GM23338 (cell line): Measurements from ENCODE around the gene SEC16A. TPM values are rescaled to one million over a fixed set of nuclear protein-coding genes. Genes with fewer than 3 reads are reported as not detected.

ENCODE experiments used
- ATAC-seq: fragments of 200-7000 bp; cut with Tn5 transposase; 3 replicates; pipeline ENCODE4 v1.9.1; 2020
- DNase-seq: peaks from one replicate; pipeline ENCODE4 v3.0.0-alpha.2; 2015; ENCODE audit warnings: low spot score
- H2AFZ ChIP-seq: fragments of 200-600 bp; sonication (generic); 2 replicates; pipeline ENCODE4 v1.8.0; 2016; ENCODE audit warnings: antibody characterized with exemption, mild to moderate bottlenecking, moderate library complexity
- H3F3A ChIP-seq: fragments of 200-600 bp; sonication (generic); replicated peaks from 2 replicates; pipeline ENCODE4 v1.8.0; 2017; ENCODE audit warnings: antibody characterized with exemption, mixed run types, low read depth
- H3K27ac ChIP-seq: fragments of 200-600 bp; sonication (generic); 2 replicates; pipeline ENCODE4 v1.6.1; 2016; ENCODE audit warnings: low read depth
- H3K27me3 ChIP-seq: fragments of 200-600 bp; sonication (generic); 2 replicates; pipeline ENCODE4 v1.8.0; 2016; ENCODE audit warnings: mild to moderate bottlenecking, mixed run types, moderate library complexity; ENCODE audit not compliant: insufficient read depth
- H3K36me3 ChIP-seq: fragments of 200-600 bp; sonication (generic); 2 replicates; pipeline ENCODE4 v1.8.0; 2016; ENCODE audit warnings: mild to moderate bottlenecking; ENCODE audit not compliant: insufficient read depth
- H3K4me1 ChIP-seq: fragments of 200-600 bp; sonication (generic); 2 replicates; pipeline ENCODE4 v1.8.0; 2016; ENCODE audit warnings: mild to moderate bottlenecking, moderate library complexity; ENCODE audit not compliant: insufficient read depth
- H3K4me2 ChIP-seq: fragments of 200-600 bp; sonication (generic); 2 replicates; pipeline ENCODE4 v1.7.1; 2017; ENCODE audit warnings: mixed run types
- H3K4me3 ChIP-seq: fragments of 200-600 bp; sonication (generic); 2 replicates; pipeline ENCODE4 v1.6.1; 2016; ENCODE audit warnings: mixed run types
- H3K79me2 ChIP-seq: fragments of 200-600 bp; sonication (generic); replicated peaks from 2 replicates; pipeline ENCODE4 v1.8.0; 2017; ENCODE audit warnings: mild to moderate bottlenecking; ENCODE audit not compliant: insufficient read depth
- H3K9me2 ChIP-seq: fragments of 200-600 bp; sonication (generic); 2 replicates; pipeline ENCODE4 v1.8.0; 2017; ENCODE audit not compliant: insufficient read depth
- H4K20me1 ChIP-seq: fragments of 200-600 bp; sonication (generic); replicated peaks from 2 replicates; pipeline ENCODE4 v1.8.0; 2017; ENCODE audit warnings: mild to moderate bottlenecking; ENCODE audit not compliant: insufficient read depth
- H3K27ac Mint-ChIP-seq: 2 replicates; pipeline ENCODE4 v1.8.0; 2020; ENCODE audit warnings: inconsistent platforms, mild to moderate bottlenecking, moderate library complexity, mixed read lengths
- H3K27me3 Mint-ChIP-seq: 3 replicates; pipeline ENCODE4 v1.8.0; 2022; ENCODE audit warnings: low read depth, mild to moderate bottlenecking, moderate library complexity, mixed read lengths, inconsistent platforms; ENCODE audit not compliant: insufficient read depth, poor library complexity
- H3K36me3 Mint-ChIP-seq: 3 replicates; pipeline ENCODE4 v1.8.0; 2021; ENCODE audit warnings: low read depth, mild to moderate bottlenecking, inconsistent platforms, moderate library complexity, mixed read lengths
- H3K4me1 Mint-ChIP-seq: 3 replicates; pipeline ENCODE4 v1.8.0; 2020; ENCODE audit warnings: mild to moderate bottlenecking, inconsistent platforms, mixed read lengths
- H3K4me3 Mint-ChIP-seq: 3 replicates; pipeline ENCODE4 v1.8.0; 2021; ENCODE audit warnings: moderate library complexity, mild to moderate bottlenecking, inconsistent platforms, mixed read lengths
- H3K9me3 Mint-ChIP-seq: 3 replicates; pipeline ENCODE4 v1.8.0; 2020; ENCODE audit warnings: moderate library complexity, mild to moderate bottlenecking, inconsistent platforms, mixed read lengths
- CREB1 ChIP-seq: fragments of 250-450 bp; sonication (Bioruptor Pico); IDR thresholded peaks from 2 replicates; pipeline ENCODE4 v1.5.0; 2020; ENCODE audit warnings: low read depth, mild to moderate bottlenecking, moderate library complexity
- CTCF ChIP-seq, 2 experiments: fragments of 200-600 bp in 1 of 2; sonication (generic) in 1 of 2; conservative IDR thresholded peaks; 2 replicates each; pipeline versions ENCODE4 v1.5.1 to v1.6.1; 2016 to 2017; ENCODE audit warnings: antibody characterized with exemption in 2 of 2, low read depth in 2 of 2, mild to moderate bottlenecking in 2 of 2, moderate library complexity in 1 of 2
- EZH2 ChIP-seq: fragments of 200-600 bp; sonication (generic); IDR thresholded peaks from one replicate; pipeline ENCODE4 v1.8.0; 2017; ENCODE audit warnings: antibody characterized with exemption, mild to moderate bottlenecking, low read depth; ENCODE audit not compliant: unreplicated experiment
- REST ChIP-seq: IDR thresholded peaks from one replicate; pipeline ENCODE4 v1.6.1; 2018; ENCODE audit warnings: antibody characterized with exemption; ENCODE audit not compliant: unreplicated experiment
- ZNF114 ChIP-seq: fragments of 250-450 bp; sonication (Bioruptor Pico); IDR thresholded peaks from 2 replicates; pipeline ENCODE4 v1.5.0; 2020; ENCODE audit warnings: mild to moderate bottlenecking, moderate library complexity
- ZNF331 ChIP-seq: fragments of 250-450 bp; sonication (Bioruptor Pico); IDR thresholded peaks from 2 replicates; pipeline ENCODE4 v1.5.0; 2020; ENCODE audit warnings: low read depth, mild to moderate bottlenecking, moderate library complexity
- ZNF462 ChIP-seq: fragments of 250-450 bp; sonication (Bioruptor Pico); IDR thresholded peaks from 2 replicates; pipeline ENCODE4 v1.5.0; 2020; ENCODE audit warnings: mild to moderate bottlenecking, moderate library complexity
- polyA plus RNA-seq: library from polyadenylated mRNA; unstranded; fragments of >200 nt; fragmentation: Nextera tagmentation; extraction: Ambion mirVana; gene quantifications from 2 replicates; pipeline ENCODE4 v1.2.1, GENCODE V29; 2016
- total RNA-seq: library from RNA; depleted of rRNA; stranded (reverse); fragments of >200 nt; shearing (Covaris generic); gene quantifications from 2 replicates; pipeline ENCODE4 v1.2.3, GENCODE V29; 2014
- TF ChIP-seq, protein P1 (sequence below): IDR thresholded peaks from 2 replicates; pipeline ENCODE4 v1.6.1; 2016; ENCODE audit warnings: antibody characterized with exemption

The SEC16A gene
- total and polyA plus RNA-seq, 2 experiments from 2014 or later: 34.0 to 59.2 TPM

DNA sequence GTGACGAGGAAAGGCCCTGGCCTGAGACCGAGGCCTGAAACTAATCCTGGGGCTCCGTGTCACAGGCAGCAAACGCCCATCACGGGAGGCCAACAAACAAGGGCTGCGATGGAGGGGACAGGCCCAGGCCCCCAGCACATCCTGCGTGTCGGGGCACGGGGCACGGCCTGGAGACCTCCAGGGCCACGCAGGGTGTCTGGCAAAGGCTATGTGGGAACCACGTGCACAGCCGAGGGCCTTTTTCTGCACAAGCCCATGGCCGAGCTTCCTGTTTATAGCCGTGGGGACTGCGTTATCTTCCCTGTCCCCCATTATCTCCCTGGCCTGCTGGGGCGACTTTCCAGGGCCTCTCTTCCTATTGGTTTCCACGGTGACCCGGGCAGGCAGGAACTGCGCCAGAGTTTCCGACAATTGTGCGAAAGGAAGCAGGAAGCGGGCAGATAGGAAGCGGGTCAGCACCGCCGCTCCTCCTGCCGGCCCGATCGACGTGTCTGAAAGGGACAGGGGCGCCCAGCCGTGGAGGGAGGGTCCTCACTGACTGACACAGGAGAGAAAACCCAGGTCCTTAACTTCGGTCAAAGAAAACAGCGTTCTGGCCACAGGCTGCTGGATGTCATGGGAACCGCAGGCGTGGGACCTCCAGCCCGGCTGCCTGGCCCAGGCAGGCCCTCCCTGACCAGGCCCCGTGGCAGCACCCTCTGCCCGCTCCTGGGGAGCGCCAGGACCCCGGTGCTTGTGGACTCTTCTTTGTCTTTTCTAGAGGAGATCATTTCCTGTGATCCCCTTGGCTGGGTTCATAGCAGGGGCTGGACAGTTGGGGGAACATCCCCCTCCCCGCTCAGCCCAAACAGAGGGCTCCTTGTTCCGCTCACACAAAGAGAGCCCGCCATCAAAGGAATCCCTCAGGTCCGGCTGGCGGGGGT is 29.1 kb upstream of the SEC16A start:
- no peak for TF ChIP-seq ZNF331 (CRISPR knock-in tag)
- TF ChIP-seq ZNF114 (CRISPR knock-in tag): no peak
- TF ChIP-seq CREB1 (CRISPR knock-in tag): no peak
- no peak for TF ChIP-seq ZNF462 (CRISPR knock-in tag)
- TF ChIP-seq REST: no peak
- no peak for TF ChIP-seq EZH2
- no peak for TF ChIP-seq CTCF (conservative IDR thresholded peaks at IDR 0.05; ENCODE audit: low read depth in 2 of 2)
- TF ChIP-seq, protein P1, sequence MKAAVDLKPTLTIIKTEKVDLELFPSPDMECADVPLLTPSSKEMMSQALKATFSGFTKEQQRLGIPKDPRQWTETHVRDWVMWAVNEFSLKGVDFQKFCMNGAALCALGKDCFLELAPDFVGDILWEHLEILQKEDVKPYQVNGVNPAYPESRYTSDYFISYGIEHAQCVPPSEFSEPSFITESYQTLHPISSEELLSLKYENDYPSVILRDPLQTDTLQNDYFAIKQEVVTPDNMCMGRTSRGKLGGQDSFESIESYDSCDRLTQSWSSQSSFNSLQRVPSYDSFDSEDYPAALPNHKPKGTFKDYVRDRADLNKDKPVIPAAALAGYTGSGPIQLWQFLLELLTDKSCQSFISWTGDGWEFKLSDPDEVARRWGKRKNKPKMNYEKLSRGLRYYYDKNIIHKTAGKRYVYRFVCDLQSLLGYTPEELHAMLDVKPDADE: no peak
- H3K9me2 ChIP-seq: no peaks in the 10 kb centered on the region
- no peak overlapping the region for H2AFZ ChIP-seq
- H3K36me3 ChIP-seq: peaks cover 12% of the 10 kb centered on the region; the same call in 1 of the 2 replicates
- Mint-ChIP-seq H3K4me1 (no peaks in the 10 kb centered on the region), H3K36me3 (peaks cover 37% of the 10 kb centered on the region), H3K9me3 (no peaks in the 10 kb centered on the region), H3K4me3 (no peak overlapping the region), H3K27me3 (peaks cover 5% of the 10 kb centered on the region), H3K27ac (no peak overlapping the region)
- no peaks in the 10 kb centered on the region; the same call in 1 of the 2 replicates for H4K20me1 ChIP-seq
- no peak overlapping the region for H3K4me2 ChIP-seq
- no peaks in the 10 kb centered on the region for H3K27me3 ChIP-seq
- no peaks in the 10 kb centered on the region for H3K79me2 ChIP-seq
- no peak for ATAC-seq
- H3K4me1 ChIP-seq: no peaks in the 10 kb centered on the region
- no peak for DNase-seq
- H3F3A ChIP-seq: 0 out of 2 replicates have a peak, but pooled peaks cover 2% of the 10 kb centered on the region
- H3K4me3 ChIP-seq: no peak overlapping the region
- no peak overlapping the region for H3K27ac ChIP-seq
